Ishikawa (cell line): Measurements from ENCODE around the gene SPON1.

Source experiments
- CEBPB ChIP-seq: IDR thresholded peaks from 2 replicates; pipeline ENCODE4 v1.6.1; 2012
- CREB1 ChIP-seq: IDR thresholded peaks from 2 replicates; pipeline ENCODE4 v1.6.1; 2012; ENCODE audit warnings: low read depth
- EGR1 ChIP-seq: IDR thresholded peaks from 2 replicates; pipeline ENCODE4 v1.6.1; 2012
- EP300 ChIP-seq: IDR thresholded peaks from 2 replicates; pipeline ENCODE4 v1.6.1; 2012; ENCODE audit warnings: borderline replicate concordance
- FOXM1 ChIP-seq: IDR thresholded peaks from 2 replicates; pipeline ENCODE4 v1.6.1; 2012; ENCODE audit warnings: low read depth, borderline replicate concordance
- MAX ChIP-seq: IDR thresholded peaks from 2 replicates; pipeline ENCODE4 v1.6.1; 2012
- NFIC ChIP-seq: IDR thresholded peaks from 2 replicates; pipeline ENCODE4 v1.6.1; 2012
- RAD21 ChIP-seq: IDR thresholded peaks from 2 replicates; pipeline ENCODE4 v1.6.1; 2012; ENCODE audit warnings: low read depth
- REST ChIP-seq: IDR thresholded peaks from 2 replicates; pipeline ENCODE4 v1.6.1; 2012; ENCODE audit warnings: low read depth, mild to moderate bottlenecking
- TAF1 ChIP-seq: IDR thresholded peaks from 2 replicates; pipeline ENCODE4 v1.6.1; 2012; ENCODE audit warnings: low read depth, mild to moderate bottlenecking
- TCF12 ChIP-seq: IDR thresholded peaks from 2 replicates; pipeline ENCODE4 v1.6.1; 2012; ENCODE audit warnings: low read depth
- TEAD4 ChIP-seq: IDR thresholded peaks from 2 replicates; pipeline ENCODE4 v1.6.1; 2012
- USF1 ChIP-seq: IDR thresholded peaks from 2 replicates; pipeline ENCODE4 v1.6.1; 2012
- YY1 ChIP-seq: IDR thresholded peaks from 2 replicates; pipeline ENCODE4 v1.6.1; 2012; ENCODE audit warnings: low read depth
- ZBTB7A ChIP-seq: IDR thresholded peaks from 2 replicates; pipeline ENCODE4 v1.6.1; 2012; ENCODE audit warnings: low read depth

Gene SPON1

GRCh38 chr11:14181121-14181520 lies 218.6 kb downstream of the SPON1 start:
- TF ChIP-seq USF1 (no peak), NFIC (no peak), EP300 (no peak), TEAD4 (no peak), EGR1 (no peak), CREB1 (no peak), RAD21 (no peak), YY1 (no peak), ZBTB7A (no peak), FOXM1 (no peak), MAX (no peak), TCF12 (no peak), REST (no peak), CEBPB (no peak), TAF1 (no peak)

- TF ChIP-seq USF1 (no peak), NFIC (no peak), EGR1 (no peak), CREB1 (no peak), RAD21 (no peak), ZBTB7A (no peak), TCF12 (no peak), EP300 (no peak), REST (no peak), MAX (no peak), FOXM1 (no peak), TEAD4 (no peak), YY1 (no peak), TAF1 (no peak), CEBPB (no peak)
Measured at GRCh38 chr11:14182833-14183364, 220.4 kb downstream of the SPON1 start.

GRCh38 chr11:14184028-14184940 lies 221.8 kb downstream of the SPON1 start:
- 0 out of 2 replicates have a peak, but pooled peaks have one; percentile 12 for TF ChIP-seq NFIC
- no peak for TF ChIP-seq RAD21
- peak; percentile 61; the same call in 1 of the 2 replicates for TF ChIP-seq TEAD4

- TF ChIP-seq TCF12 (no peak), REST (no peak), CREB1 (no peak), CEBPB (no peak), RAD21 (no peak), EP300 (no peak), FOXM1 (no peak), TEAD4 (no peak), MAX (no peak), ZBTB7A (no peak), EGR1 (no peak), NFIC (no peak)
Measured at GRCh38 chr11:14185461-14185860, 222.9 kb downstream of the SPON1 start.
